Measurements from ENCODE around the gene MINDY1. TPM values are rescaled to one million over a fixed set of nuclear protein-coding genes. Genes with fewer than 3 reads are reported as not detected.

Gene MINDY1
- total and polyA plus RNA-seq, 9 of the 15 experiments (the other 6 are each of a cell fraction or from before 2014, with no cell fraction given), result 0.49 to 11.0 (median 6.0) TPM

GRCh38 chr1:150979092-150980056, 27.3 kb downstream of the MINDY1 start (continued):
- peak; percentile 42; the same call in 1 of the 2 replicates for TF ChIP-seq SOX6 (IDR thresholded peaks at IDR 0.05)
- no peak for TF ChIP-seq CBFA2T2 (conservative IDR thresholded peaks at IDR 0.05)
- TF ChIP-seq STAT5A (IDR thresholded peaks at IDR 0.05; ENCODE audit: borderline replicate concordance, low read length), result no peak; the same call in 1 of the 2 replicates
- TF ChIP-seq POLR2A (conservative IDR thresholded peaks at IDR 0.05), result 0 out of 2 replicates have a peak, but pooled peaks have one; percentile 34
- no peak for TF ChIP-seq ARHGAP35 (IDR thresholded peaks at IDR 0.05; ENCODE audit: partially characterized antibody)
- peak; percentile 34; the same call in 1 of the 2 replicates for TF ChIP-seq PHF8 (IDR thresholded peaks at IDR 0.05; ENCODE audit: borderline replicate concordance, low read length)
- TF ChIP-seq FIP1L1 (IDR thresholded peaks at IDR 0.05; ENCODE audit: low read depth, low read length, poor library complexity, severe bottlenecking), result no peak
- no peak for TF ChIP-seq XRCC4 (IDR thresholded peaks at IDR 0.05; ENCODE audit: extremely low read depth, insufficient read depth, insufficient read length)
- no peak for TF ChIP-seq MBD2 (IDR thresholded peaks at IDR 0.05; ENCODE audit: borderline replicate concordance, low read depth)
- TF ChIP-seq ZNF778 (CRISPR knock-in tag; IDR thresholded peaks at IDR 0.05), result no peak
- TF ChIP-seq THRA (IDR thresholded peaks at IDR 0.05), result no peak
- TF ChIP-seq VEZF1 (CRISPR knock-in tag; IDR thresholded peaks at IDR 0.05), result peak; percentile 62; the same call in 1 of the 2 replicates
- 0 out of 2 replicates have a peak, but pooled peaks have one; percentile 16 for TF ChIP-seq ZNF766 (CRISPR knock-in tag; conservative IDR thresholded peaks at IDR 0.05)
- TF ChIP-seq ZNF780A (CRISPR knock-in tag; IDR thresholded peaks at IDR 0.05), result no peak
- peak; percentile 50 for TF ChIP-seq ATF7 (IDR thresholded peaks at IDR 0.05)
- no peak for TF ChIP-seq ZNF347 (CRISPR knock-in tag; IDR thresholded peaks at IDR 0.05; ENCODE audit: low read depth)
- TF ChIP-seq ZNF121 (CRISPR knock-in tag; conservative IDR thresholded peaks at IDR 0.05), result no peak
- no peak for TF ChIP-seq KLF10 (CRISPR knock-in tag; IDR thresholded peaks at IDR 0.05)
- no peak for TF ChIP-seq ATF4 (CRISPR knock-in tag; IDR thresholded peaks at IDR 0.05)
- peak in 2 of 3 experiments; percentile 29 to 52 for TF ChIP-seq YY1 (IDR thresholded peaks at IDR 0.05; ENCODE audit: borderline replicate concordance in 1 of 3, control insufficient read depth in 1 of 3, extremely low read depth in 1 of 3, insufficient read depth in 3 of 3, insufficient read length in 1 of 3, insufficient replicate concordance in 2 of 3, low read depth in 1 of 3, low read length in 2 of 3)
- no peak for TF ChIP-seq CBX8 (IDR thresholded peaks at IDR 0.05; ENCODE audit: borderline replicate concordance, extremely low read depth, low read depth, low read length, poor library complexity, severe bottlenecking)

Measured in K562 (cell line).